Measurements from ENCODE around the gene PITPNC1. TPM values are rescaled to one million over a fixed set of nuclear protein-coding genes. Genes with fewer than 3 reads are reported as not detected.
"Not testable (repeated sequence)": the region's sequence is repeated elsewhere in the genome, so short reads cannot be mapped to it uniquely, and the experiment has no call there.

PITPNC1 gene
- total and polyA plus RNA-seq, 11 donors: 7.0 to 20.8 (median 11.3) TPM

- ATAC-seq (peak in 3 of 4 donors; percentile 43 to 59 (median 44)), DNase-seq (peak in 1 of 5 donors; percentile 36)
- TF ChIP-seq CTCF (IDR thresholded peaks at IDR 0.05): no peak
- no peak for TF ChIP-seq POLR2A (IDR thresholded peaks at IDR 0.05)
- Histone ChIP-seq H3K27ac (peak overlapping the region in 6 of 12 donors; percentile 2 to 58 (median 44)), H3K27me3 (no peaks in the 10 kb centered on the region), H3K36me3 (no peaks in the 10 kb centered on the region), H3K4me3 (no peak overlapping the region), H3K4me1 (peaks cover 0 to 18% (median 4%) of the 10 kb centered on the region in 12 donors), H3K9me3 (no peaks in the 10 kb centered on the region)
- intact Hi-C loops (cut with DNase I): loop anchor here in 3 of 10 donors (5.0 to 10.0 kb wide), 3 partner anchors 47 to 263 kb away; partner anchors contain the start of gene PITPNC1 (in 1 of the 3)
- WGBS, 4 donors: 80 to 83% (median 82%) methylated on average over 8 of the region's 8 CpGs
Measured at GRCh38 chr17:67639979-67640378, 262.9 kb downstream of the PITPNC1 start.

- Histone ChIP-seq H3K27ac (no peak overlapping the region), H3K4me1 (peaks cover 0 to 15% (median 3%) of the 10 kb centered on the region in 12 donors), H3K9me3 (no peaks in the 10 kb centered on the region), H3K27me3 (no peaks in the 10 kb centered on the region), H3K4me3 (no peak overlapping the region), H3K36me3 (no peaks in the 10 kb centered on the region)
- 60 to 87% (median 68%) methylated on average over 5 of the region's 5 CpGs for WGBS, 4 donors
- DNase-seq (no peak), ATAC-seq (no peak)
- intact Hi-C loops (cut with DNase I): no loop called here
- TF ChIP-seq CTCF (IDR thresholded peaks at IDR 0.05) (no peak), POLR2A (IDR thresholded peaks at IDR 0.05) (no peak)
Measured at GRCh38 chr17:67642488-67642887, 265.4 kb downstream of the PITPNC1 start.

GRCh38 chr17:67644061-67644460 lies 267.0 kb downstream of the PITPNC1 start:
- Histone ChIP-seq H3K4me1 (peaks cover 0 to 16% (median 5%) of the 10 kb centered on the region in 12 donors), H3K36me3 (no peaks in the 10 kb centered on the region), H3K27me3 (no peaks in the 10 kb centered on the region), H3K4me3 (no peak overlapping the region), H3K27ac (no peak overlapping the region), H3K9me3 (no peaks in the 10 kb centered on the region)
- DNase-seq (no peak), ATAC-seq (no peak)
- intact Hi-C loops (cut with DNase I): no loop called here
- WGBS, 4 donors: 96 to 99% (median 97%) methylated on average over 5 of the region's 5 CpGs
- no peak for TF ChIP-seq POLR2A (IDR thresholded peaks at IDR 0.05)

- H3K27ac ChIP-seq; H3K36me3 ChIP-seq; H3K27me3 ChIP-seq; H3K4me3 ChIP-seq; intact Hi-C loops (cut with DNase I); ATAC-seq; DNase-seq; H3K9me3 ChIP-seq: not testable (repeated sequence)
- WGBS, 4 donors: 98 to 99% (median 98%) methylated on average over 8 of the region's 8 CpGs
- H3K4me1 ChIP-seq: peaks cover 0 to 14% (median 4%) of the 10 kb centered on the region in 12 donors
Measured at GRCh38 chr17:67645195-67645594, 268.1 kb downstream of the PITPNC1 start.

- no peak overlapping the region for H3K27ac ChIP-seq
- intact Hi-C loops (cut with DNase I): no loop called here
- TF ChIP-seq POLR2A (IDR thresholded peaks at IDR 0.05) (no peak), CTCF (IDR thresholded peaks at IDR 0.05) (no peak)
- H3K36me3 ChIP-seq: no peaks in the 10 kb centered on the region
- no peak overlapping the region for H3K4me3 ChIP-seq
- WGBS, 4 donors: 95 to 97% (median 97%) methylated on average over 6 of the region's 6 CpGs
- peaks cover 0 to 15% (median 4%) of the 10 kb centered on the region in 12 donors for H3K4me1 ChIP-seq
- no peaks in the 10 kb centered on the region for H3K27me3 ChIP-seq
- H3K9me3 ChIP-seq: no peaks in the 10 kb centered on the region
- ATAC-seq (no peak), DNase-seq (no peak)
Measured at GRCh38 chr17:67646472-67646871, 269.4 kb downstream of the PITPNC1 start.
